H1 (cell line): Measurements from ENCODE around the gene ARHGEF3. TPM values are rescaled to one million over a fixed set of nuclear protein-coding genes. Genes with fewer than 3 reads are reported as not detected.

Source experiments
- CTCF ChIA-PET: fragments of 300-600 bp; sonication (Branson Sonifier 250); formaldehyde crosslinking; loops from one replicate; lab custom pipeline; 2021; ENCODE audit not compliant: partially characterized antibody; lab: Charles Lee
- POLR2A ChIA-PET: fragments of 300-600 bp; sonication (Branson Sonifier 250); formaldehyde crosslinking; loops from one replicate; lab custom pipeline; 2021; ENCODE audit warnings: inconsistent platforms; ENCODE audit not compliant: partially characterized antibody; lab: Charles Lee
- DNase-seq, 2 experiments: peaks; one replicate each; pipeline versions ENCODE4 v3.0.0 to v3.0.0-alpha.2; 2010 to 2022; ENCODE audit warnings: low spot score in 2 of 2, low read depth in 1 of 2, mixed read lengths in 1 of 2
- FAIRE-seq: peaks from 2 replicates; lab custom pipeline; 2011; peaks lifted over from hg19 to GRCh38; lab: Jason Lieb, UNC
- H2AFZ ChIP-seq: 2 replicates; pipeline ENCODE4 v1.8.1; 2012; ENCODE audit warnings: low read length, inconsistent platforms
- H2AK5ac ChIP-seq: 2 replicates; pipeline ENCODE4 v1.6.1; 2013; ENCODE audit warnings: low read depth, low read length
- H2BK120ac ChIP-seq: replicated peaks from 2 replicates; pipeline ENCODE3; 2013; ENCODE audit warnings: low read depth, low read length, inconsistent platforms
- H2BK12ac ChIP-seq: 2 replicates; pipeline ENCODE4 v1.6.1; 2013; ENCODE audit warnings: low read depth, low read length
- H2BK15ac ChIP-seq: 2 replicates; pipeline ENCODE4 v1.6.1; 2013; ENCODE audit warnings: low read length
- H2BK20ac ChIP-seq: 2 replicates; pipeline ENCODE4 v1.6.1; 2013; ENCODE audit warnings: low read length
- H2BK5ac ChIP-seq: 2 replicates; pipeline ENCODE4 v1.6.1; 2013; ENCODE audit warnings: low read depth, low read length
- H3K14ac ChIP-seq: 2 replicates; pipeline ENCODE4 v1.6.1; 2013; ENCODE audit warnings: inconsistent platforms; ENCODE audit not compliant: insufficient read length
- H3K18ac ChIP-seq: 2 replicates; pipeline ENCODE4 v1.6.1; 2013; ENCODE audit warnings: low read length; ENCODE audit errors: extremely low read depth
- H3K23ac ChIP-seq: 2 replicates; pipeline ENCODE4 v1.6.1; 2013; ENCODE audit warnings: inconsistent platforms; ENCODE audit not compliant: insufficient read length
- H3K23me2 ChIP-seq: 2 replicates; pipeline ENCODE4 v1.6.1; 2013; ENCODE audit warnings: low read depth, low read length
- H3K27ac ChIP-seq: 2 replicates; pipeline ENCODE4 v1.6.1; 2011; ENCODE audit warnings: low read depth, low read length, inconsistent platforms
- H3K27me3 ChIP-seq, 4 experiments: replicated peaks in 1 of 4; 1 replicate in 1 of 4; 2 replicates in 3 of 4; pipeline versions ENCODE4 v1.6.1 to v1.8.1; 2011 to 2013; ENCODE audit warnings: low read length in 3 of 4, mild to moderate bottlenecking in 3 of 4, inconsistent platforms in 2 of 4, mixed read lengths in 2 of 4, moderate library complexity in 1 of 4; ENCODE audit not compliant: control insufficient read depth in 3 of 4, insufficient read depth in 3 of 4; ENCODE audit errors: extremely low read depth in 1 of 4
- H3K36me3 ChIP-seq, 4 experiments: 2 replicates each; pipeline versions ENCODE4 v1.6.1 to v1.8.1; 2011 to 2013; ENCODE audit warnings: mild to moderate bottlenecking in 4 of 4, low read length in 3 of 4, moderate library complexity in 2 of 4, control low read depth in 1 of 4, inconsistent platforms in 1 of 4; ENCODE audit not compliant: insufficient read depth in 4 of 4, control insufficient read depth in 2 of 4
- H3K4ac ChIP-seq: replicated peaks from 2 replicates; pipeline ENCODE3; 2013; ENCODE audit warnings: low read length, low read depth, mixed read lengths, inconsistent platforms; ENCODE audit not compliant: insufficient read length
- H3K4me1 ChIP-seq, 4 experiments: replicated peaks in 1 of 4; 1 replicate in 1 of 4; 2 replicates in 3 of 4; pipeline versions ENCODE4 v1.6.1 to v1.8.1; 2011 to 2013; ENCODE audit warnings: low read length in 3 of 4, inconsistent platforms in 2 of 4, mixed read lengths in 1 of 4; ENCODE audit not compliant: insufficient read depth in 4 of 4, control insufficient read depth in 3 of 4
- H3K4me2 ChIP-seq, 2 experiments: 2 replicates each; pipeline versions ENCODE4 v1.6.1 to v1.8.1; 2011 to 2013; ENCODE audit warnings: low read depth in 2 of 2, low read length in 2 of 2, control low read depth in 1 of 2, inconsistent platforms in 1 of 2, mild to moderate bottlenecking in 1 of 2; ENCODE audit not compliant: insufficient read depth in 1 of 2
- H3K4me3 ChIP-seq, 4 experiments: fragments of 200-600, 300-600 bp in 1 of 4; sonication (generic), shearing (Covaris generic), sonication (Bioruptor Twin) in 1 of 4; 2 replicates each; pipeline versions ENCODE4 v1.5.1 to v1.8.1; 2011 to 2016; ENCODE audit warnings: low read length in 4 of 4, low read depth in 3 of 4, control low read depth in 2 of 4, inconsistent platforms in 2 of 4, mild to moderate bottlenecking in 2 of 4, mixed read lengths in 1 of 4, moderate library complexity in 1 of 4; ENCODE audit not compliant: insufficient read depth in 2 of 4; ENCODE audit errors: extremely low read depth in 1 of 4
- H3K56ac ChIP-seq: replicated peaks from 2 replicates; pipeline ENCODE3; 2013; ENCODE audit warnings: low read depth, mild to moderate bottlenecking, mixed read lengths, low read length, inconsistent platforms; ENCODE audit not compliant: insufficient read length
- H3K79me1 ChIP-seq: 2 replicates; pipeline ENCODE4 v1.6.1; 2013; ENCODE audit warnings: low read depth, low read length, control low read depth
- H3K79me2 ChIP-seq, 2 experiments: 2 replicates each; pipeline versions ENCODE4 v1.6.1 to v1.8.1; 2012 to 2013; ENCODE audit warnings: low read length in 2 of 2, mild to moderate bottlenecking in 2 of 2, inconsistent platforms in 1 of 2; ENCODE audit not compliant: insufficient read depth in 2 of 2, control insufficient read depth in 1 of 2
- H3K9ac ChIP-seq, 4 experiments: replicated peaks in 1 of 4; 1 replicate in 1 of 4; 2 replicates in 3 of 4; pipeline versions ENCODE4 v1.6.1 to v1.8.1; 2011 to 2013; ENCODE audit warnings: low read depth in 3 of 4, low read length in 3 of 4, control low read depth in 2 of 4, mild to moderate bottlenecking in 2 of 4, moderate library complexity in 2 of 4, inconsistent platforms in 1 of 4; ENCODE audit errors: extremely low read depth in 1 of 4
- H3K9me3 ChIP-seq, 2 experiments: 2 replicates each; pipeline versions ENCODE4 v1.6.1 to v1.8.1; 2012 to 2013; ENCODE audit warnings: mild to moderate bottlenecking in 2 of 2, moderate library complexity in 2 of 2, control low read depth in 1 of 2, inconsistent platforms in 1 of 2, low read depth in 1 of 2, low read length in 1 of 2, mixed read lengths in 1 of 2; ENCODE audit not compliant: insufficient read depth in 2 of 2
- H4K20me1 ChIP-seq, 2 experiments: replicated peaks in 1 of 2; 2 replicates each; pipeline versions ENCODE3 to v1.8.1; 2011 to 2013; ENCODE audit warnings: inconsistent platforms in 2 of 2, low read length in 2 of 2, mild to moderate bottlenecking in 1 of 2; ENCODE audit not compliant: insufficient read depth in 2 of 2, control insufficient read depth in 1 of 2
- H4K5ac ChIP-seq: 2 replicates; pipeline ENCODE4 v1.6.1; 2013; ENCODE audit warnings: low read length, low read depth, mixed read lengths, inconsistent platforms; ENCODE audit not compliant: insufficient read length
- H4K8ac ChIP-seq: 2 replicates; pipeline ENCODE4 v1.8.0; 2013; ENCODE audit warnings: mild to moderate bottlenecking, moderate library complexity, low read length, inconsistent platforms; ENCODE audit not compliant: insufficient read depth; ENCODE audit errors: extremely low read depth
- H4K91ac ChIP-seq: replicated peaks from 2 replicates; pipeline ENCODE3; 2013; ENCODE audit warnings: low read length, mixed read lengths, inconsistent platforms; ENCODE audit not compliant: insufficient read length
- BCL11A ChIP-seq, 2 experiments: IDR thresholded peaks; one replicate each; pipeline ENCODE4 v1.6.1; 2011; ENCODE audit warnings: low read depth in 2 of 2, low read length in 2 of 2, mild to moderate bottlenecking in 2 of 2
- CREB1 ChIP-seq: IDR thresholded peaks from 2 replicates; pipeline ENCODE4 v1.6.1; 2012; ENCODE audit warnings: inconsistent platforms
- EP300 ChIP-seq, 2 experiments: IDR thresholded peaks; 1 replicate in 1 of 2; 2 replicates in 1 of 2; pipeline ENCODE4 v1.6.1; 2011 to 2012; ENCODE audit warnings: low read depth in 2 of 2, low read length in 2 of 2, mild to moderate bottlenecking in 2 of 2, borderline replicate concordance in 1 of 2, inconsistent platforms in 1 of 2, moderate library complexity in 1 of 2
- GABPA ChIP-seq: IDR thresholded peaks from 2 replicates; pipeline ENCODE4 v1.6.1; 2011; ENCODE audit warnings: mild to moderate bottlenecking, low read length, moderate library complexity, borderline replicate concordance; ENCODE audit not compliant: insufficient read depth
- HDAC2 ChIP-seq, 2 experiments: fragments of 300-600 bp in 1 of 2; sonication (generic) in 1 of 2; IDR thresholded peaks; 2 replicates each; pipeline ENCODE4 v1.6.1; 2011 to 2012; ENCODE audit warnings: low read depth in 2 of 2, low read length in 2 of 2, mild to moderate bottlenecking in 2 of 2, moderate library complexity in 2 of 2, borderline replicate concordance in 1 of 2, inconsistent platforms in 1 of 2
- JUND ChIP-seq: IDR thresholded peaks from 2 replicates; pipeline ENCODE4 v1.6.1; 2011; ENCODE audit warnings: mild to moderate bottlenecking, improper control_type of control experiment, low read length
- NANOG ChIP-seq: IDR thresholded peaks from 2 replicates; pipeline ENCODE4 v1.6.1; 2011; ENCODE audit warnings: low read length, low read depth, mild to moderate bottlenecking, inconsistent platforms; ENCODE audit not compliant: insufficient read depth, poor library complexity, severe bottlenecking
- SIRT6 ChIP-seq: IDR thresholded peaks from one replicate; pipeline ENCODE4 v1.7.1; 2012; ENCODE audit warnings: low read length, inconsistent platforms
- SIX5 ChIP-seq: IDR thresholded peaks from 2 replicates; pipeline ENCODE4 v1.6.1; 2011; ENCODE audit warnings: mild to moderate bottlenecking, low read depth, low read length
- TAF1 ChIP-seq: IDR thresholded peaks from 2 replicates; pipeline ENCODE4 v1.6.1; 2011; ENCODE audit warnings: mild to moderate bottlenecking, low read depth, low read length
- WGBS, 2 experiments: shearing (Covaris generic) in 1 of 2; methylation state at CpG; one replicate each; pipeline versions ENCODE4 v1.1.6 to v1.1.7; 2013 to 2015; ENCODE audit warnings: low lambda C conversion rate in 2 of 2, mixed read lengths in 2 of 2, inconsistent platforms in 1 of 2, low coverage in 1 of 2, missing lambda C conversion rate in 1 of 2; ENCODE audit not compliant: insufficient replicate concordance in 2 of 2, insufficient coverage in 1 of 2, insufficient read length in 1 of 2; ENCODE audit errors: extremely low coverage in 1 of 2, missing lambda C conversion rate in 1 of 2; 5-methylcytosine and 5-hydroxymethylcytosine counted together
- polyA plus RNA-seq, 7 experiments: library from polyadenylated mRNA; depleted of rRNA in 3 of 7; stranded (reverse) in 5 of 7; unstranded in 2 of 7; fragments of >200 nt in 5 of 7; fragments of 200-250 nt in 2 of 7; gene quantifications; 1 replicate in 5 of 7; 2 replicates in 1 of 7; 4 replicates in 1 of 7; pipeline versions ENCODE4 v1.2.1 to v1.2.3, GENCODE V29; 2011 to 2013; ENCODE audit warnings: missing spikeins in 2 of 7, mixed read lengths in 2 of 7
- total RNA-seq: library from RNA; stranded (reverse); fragmentation: NEBNext Ultra II Directional; extraction: Animal tissue kit (Norgen Biotek cat#: 25700); gene quantifications from 2 replicates; pipeline ENCODE4 v1.2.1, GENCODE V29; 2021
- TF ChIP-seq, protein P1 (sequence below): IDR thresholded peaks from 2 replicates; pipeline ENCODE4 v1.6.1; 2011; ENCODE audit warnings: low read length, improper control_type of control experiment

The ARHGEF3 gene
- total and polyA plus RNA-seq, 2 of the 8 experiments (the other 6 are each of a cell fraction or from before 2014, with no cell fraction given): 2.8 to 6.0 TPM

GRCh38 chr3:56694867-56695683, 106.7 kb downstream of the ARHGEF3 start:
- POLR2A ChIA-PET: interaction anchor here (2.2 kb wide), 1 partner anchor 13 kb away, joined by 6 read pairs; the partner anchor contains the start of gene TASOR
- TF ChIP-seq GABPA (no peak), EP300 (IDR thresholded peaks at IDR 0.05; ENCODE audit: borderline replicate concordance in 1 of 2, low read depth in 2 of 2, low read length in 2 of 2) (no peak), CREB1 (no peak), JUND (no peak), SIRT6 (no peak), HDAC2 (IDR thresholded peaks at IDR 0.05; ENCODE audit: borderline replicate concordance in 1 of 2, low read depth in 2 of 2, low read length in 2 of 2) (no peak), NANOG (no peak), TAF1 (no peak), SIX5 (no peak), BCL11A (IDR thresholded peaks at IDR 0.05; ENCODE audit: low read depth in 2 of 2, low read length in 2 of 2) (no peak)
- TF ChIP-seq, protein P1, sequence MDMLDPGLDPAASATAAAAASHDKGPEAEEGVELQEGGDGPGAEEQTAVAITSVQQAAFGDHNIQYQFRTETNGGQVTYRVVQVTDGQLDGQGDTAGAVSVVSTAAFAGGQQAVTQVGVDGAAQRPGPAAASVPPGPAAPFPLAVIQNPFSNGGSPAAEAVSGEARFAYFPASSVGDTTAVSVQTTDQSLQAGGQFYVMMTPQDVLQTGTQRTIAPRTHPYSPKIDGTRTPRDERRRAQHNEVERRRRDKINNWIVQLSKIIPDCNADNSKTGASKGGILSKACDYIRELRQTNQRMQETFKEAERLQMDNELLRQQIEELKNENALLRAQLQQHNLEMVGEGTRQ: no peak

More at GRCh38 chr3:56694867-56695683, 106.7 kb downstream of the ARHGEF3 start:
- Histone ChIP-seq H3K23me2 (no peaks in the 10 kb centered on the region; the same call in 1 of the 2 replicates), H3K23ac (no peak overlapping the region), H4K8ac (no peak overlapping the region), H2BK20ac (no peak overlapping the region), H3K9me3 (peaks cover 0 to 4% of the 10 kb centered on the region in 2 experiments; a peak in 1 of 4 replicates), H3K4ac (no peak overlapping the region), H2BK5ac (no peak overlapping the region), H3K18ac (no peak overlapping the region), H3K14ac (no peak overlapping the region), H4K20me1 (no peaks in the 10 kb centered on the region), H3K27me3 (no peaks in the 10 kb centered on the region), H4K91ac (no peak overlapping the region), H2BK12ac (no peak overlapping the region), H2AFZ (no peak overlapping the region), H3K56ac (no peak overlapping the region), H3K79me2 (no peaks in the 10 kb centered on the region), H2AK5ac (no peak overlapping the region), H3K79me1 (no peaks in the 10 kb centered on the region), H4K5ac (no peak overlapping the region), H3K27ac (no peak overlapping the region), H3K36me3 (no peaks in the 10 kb centered on the region), H3K9ac (no peak overlapping the region), H3K4me3 (no peak overlapping the region), H2BK120ac (no peak overlapping the region), H3K4me2 (no peak overlapping the region), H2BK15ac (no peak overlapping the region), H3K4me1 (no peaks in the 10 kb centered on the region)
- FAIRE-seq (peak; percentile 28), DNase-seq (no peak)
- WGBS, 2 experiments: 83% methylated on average over 4 of the region's 4 CpGs; no CpG with 5 or more reads in 1 of the 2 experiments
- CTCF ChIA-PET: interaction anchor here (0.8 to 1.1 kb wide), 3 partner anchors 13 to 293 kb away, joined by 3 to 5 read pairs (median 4); partner anchors contain the start of gene ARHGEF3
